Measurements from ENCODE around the gene ZNF821.

DNA sequence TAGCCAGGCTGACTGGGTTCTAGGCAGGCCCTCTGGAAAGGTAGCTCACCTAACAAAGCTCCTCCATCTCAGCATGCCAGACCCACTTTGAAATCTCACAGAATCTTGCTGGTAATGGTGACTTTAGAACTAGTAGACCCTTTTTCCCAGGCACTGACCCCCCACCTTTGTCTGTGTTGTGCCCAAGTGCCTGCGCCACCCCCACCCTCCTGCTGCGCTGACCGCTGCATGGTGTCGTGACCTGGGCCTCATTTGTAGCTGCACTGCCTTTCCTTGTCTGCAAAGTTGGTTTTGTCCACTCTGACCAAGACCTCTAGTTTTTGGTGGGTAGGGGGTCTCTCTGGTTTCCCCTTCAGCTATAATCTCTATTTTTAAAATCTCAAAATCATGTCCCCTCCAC lies 31.4 kb downstream of the ZNF821 start:
- TF ChIP-seq, protein P1, sequence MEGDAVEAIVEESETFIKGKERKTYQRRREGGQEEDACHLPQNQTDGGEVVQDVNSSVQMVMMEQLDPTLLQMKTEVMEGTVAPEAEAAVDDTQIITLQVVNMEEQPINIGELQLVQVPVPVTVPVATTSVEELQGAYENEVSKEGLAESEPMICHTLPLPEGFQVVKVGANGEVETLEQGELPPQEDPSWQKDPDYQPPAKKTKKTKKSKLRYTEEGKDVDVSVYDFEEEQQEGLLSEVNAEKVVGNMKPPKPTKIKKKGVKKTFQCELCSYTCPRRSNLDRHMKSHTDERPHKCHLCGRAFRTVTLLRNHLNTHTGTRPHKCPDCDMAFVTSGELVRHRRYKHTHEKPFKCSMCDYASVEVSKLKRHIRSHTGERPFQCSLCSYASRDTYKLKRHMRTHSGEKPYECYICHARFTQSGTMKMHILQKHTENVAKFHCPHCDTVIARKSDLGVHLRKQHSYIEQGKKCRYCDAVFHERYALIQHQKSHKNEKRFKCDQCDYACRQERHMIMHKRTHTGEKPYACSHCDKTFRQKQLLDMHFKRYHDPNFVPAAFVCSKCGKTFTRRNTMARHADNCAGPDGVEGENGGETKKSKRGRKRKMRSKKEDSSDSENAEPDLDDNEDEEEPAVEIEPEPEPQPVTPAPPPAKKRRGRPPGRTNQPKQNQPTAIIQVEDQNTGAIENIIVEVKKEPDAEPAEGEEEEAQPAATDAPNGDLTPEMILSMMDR (IDR thresholded peaks at IDR 0.05; ENCODE audit: poor library complexity), result no peak
- no peak for TF ChIP-seq EZH2 (IDR thresholded peaks at IDR 0.05; ENCODE audit: borderline replicate concordance)
